ENCODE measurements around the gene CHTF18. TPM values are rescaled to one million over a fixed set of nuclear protein-coding genes. Genes with fewer than 3 reads are reported as not detected.

The CHTF18 gene
- total and polyA plus RNA-seq, 10 of the 15 experiments (the other 5 are each of a cell fraction or from before 2014, with no cell fraction given) = 1.6 to 87.8 (median 19.4) TPM

- in situ Hi-C loops (cut with MboI) = no loop called here
These were observed 9.3 kb downstream of the CHTF18 start for GRCh38 chr16:797686-798085.

More at GRCh38 chr16:797686-798085, 9.3 kb downstream of the CHTF18 start:
- H3K9me3 ChIP-seq (replicated peaks; ENCODE audit: control insufficient read depth, insufficient read depth, low read length) = no peaks in the 10 kb centered on the region
- ChIA-PET RAD21 (ENCODE audit: unreplicated experiment) (no interaction called here), CTCF (no interaction called here), SMC1A (ENCODE audit: uncharacterized antibody, unreplicated experiment) (no interaction called here), POLR2A (no interaction called here)
- H3K36me3 ChIP-seq (ENCODE audit: control insufficient read depth in 2 of 2, insufficient read depth in 2 of 2, low read length in 1 of 2) = peaks cover 0 to 2% of the 10 kb centered on the region in 2 experiments; a peak in 2 of 4 replicates
- no peak overlapping the region for H2AFZ ChIP-seq (ENCODE audit: control insufficient read depth, low read depth, low read length)
- no peaks in the 10 kb centered on the region for H3K4me1 ChIP-seq (ENCODE audit: control insufficient read depth, insufficient read depth, low read length)
- 97% methylated on average over 19 of the region's 22 CpGs for WGBS (ENCODE audit: insufficient coverage, insufficient replicate concordance, low lambda C conversion rate, missing lambda C conversion rate)
- no peak overlapping the region for H3K9ac ChIP-seq (ENCODE audit: control insufficient read depth, insufficient read depth, low read length)
- intact Hi-C loops (cut with micrococcal nuclease; ENCODE audit: unreplicated experiment) = no loop called here
- no peak overlapping the region for H3K4me2 ChIP-seq (ENCODE audit: control insufficient read depth, insufficient read depth)
- H3K27me3 ChIP-seq (replicated peaks in 1 of 2; ENCODE audit: control insufficient read depth in 2 of 2, insufficient read depth in 2 of 2, low read length in 1 of 2) = peaks cover 0 to 2% of the 10 kb centered on the region in 2 experiments; a peak in 3 of 4 replicates
- H3K4me3 ChIP-seq = no peak overlapping the region
- BruUV-seq (replicated peaks) = no TSS peak
- TF ChIP-seq RFX5 (IDR thresholded peaks at IDR 0.05; ENCODE audit: low read depth, low read length) (no peak), CREB1 (IDR thresholded peaks at IDR 0.05; ENCODE audit: low read depth) (no peak), CTCF (IDR thresholded peaks at IDR 0.05 in 2 of 3, conservative IDR thresholded peaks at IDR 0.05 in 1 of 3; ENCODE audit: control insufficient read depth in 2 of 3, extremely low read depth in 1 of 3, insufficient read depth in 1 of 3, low read depth in 3 of 3, low read length in 3 of 3) (no peak), SRF (IDR thresholded peaks at IDR 0.05; ENCODE audit: low read depth in 2 of 2, low read length in 2 of 2) (no peak), HSF1 (IDR thresholded peaks at IDR 0.05; ENCODE audit: low read depth, low read length) (no peak), CEBPZ (IDR thresholded peaks at IDR 0.05; ENCODE audit: low read depth, low read length) (no peak), CREM (IDR thresholded peaks at IDR 0.05; ENCODE audit: low read depth) (no peak), ZBTB11 (CRISPR knock-in tag; IDR thresholded peaks at IDR 0.05) (no peak), SREBF1 (IDR thresholded peaks at IDR 0.05; ENCODE audit: low read length) (no peak), EP300 (IDR thresholded peaks at IDR 0.05; ENCODE audit: borderline replicate concordance in 1 of 2, control insufficient read depth in 1 of 2, low read depth in 2 of 2, low read length in 2 of 2) (no peak), ESRRA (IDR thresholded peaks at IDR 0.05; ENCODE audit: low read length) (no peak), SMARCA5 (IDR thresholded peaks at IDR 0.05) (no peak)
- no peak overlapping the region for H3K27ac ChIP-seq (ENCODE audit: control insufficient read depth, insufficient read depth)
- FAIRE-seq = no peak
- no peaks in the 10 kb centered on the region for H3K79me2 ChIP-seq (ENCODE audit: control insufficient read depth, insufficient read depth, low read length)
- no peak for DNase-seq (ENCODE audit: low read depth, low spot score)
- ATAC-seq = no peak
- H4K20me1 ChIP-seq (ENCODE audit: control insufficient read depth, insufficient read depth) = no peaks in the 10 kb centered on the region

Measured in GM12878 (cell line).